NCI-H2107 (cell line): ENCODE measurements around the gene NIPAL4.
A peak's percentile ranks its signal among the peaks of the same experiment; 100 is the strongest.
"Not testable (repeated sequence)": the region's sequence is repeated elsewhere in the genome, so short reads cannot be mapped to it uniquely, and the experiment has no call there.

Experiments used
- DNase-seq: peaks from one replicate; lab custom pipeline; 2025; lab: John Stamatoyannopoulos, UW

Gene NIPAL4

GRCh38 chr5:157463621-157464518 is 3.9 kb downstream of the NIPAL4 start:
- no peak for DNase-seq

- no peak for DNase-seq
Measured at GRCh38 chr5:157464519-157465171, 4.6 kb downstream of the NIPAL4 start.

- no peak for DNase-seq
Measured at GRCh38 chr5:157468293-157468965, 8.4 kb downstream of the NIPAL4 start.

- no peak for DNase-seq
Measured at GRCh38 chr5:157469073-157469472, 9.1 kb downstream of the NIPAL4 start.

GRCh38 chr5:157469687-157470086 is 9.7 kb downstream of the NIPAL4 start:
- no peak for DNase-seq

GRCh38 chr5:157470631-157471030 is 10.6 kb downstream of the NIPAL4 start:
- no peak for DNase-seq

- no peak for DNase-seq
Measured at GRCh38 chr5:157471709-157472108, 11.7 kb downstream of the NIPAL4 start.

- no peak for DNase-seq
Measured at GRCh38 chr5:157473383-157474320, 13.6 kb downstream of the NIPAL4 start.

- DNase-seq, result no peak
Measured at GRCh38 chr5:157475432-157475831, 15.4 kb downstream of the NIPAL4 start.

- DNase-seq, result peak; percentile 17
Measured at GRCh38 chr5:157476702-157477408, 16.8 kb downstream of the NIPAL4 start.

- no peak for DNase-seq
Measured at GRCh38 chr5:157477814-157478494, 17.9 kb downstream of the NIPAL4 start.

GRCh38 chr5:157478726-157479125 is 18.7 kb downstream of the NIPAL4 start:
- no peak for DNase-seq

GRCh38 chr5:157479166-157479565 is 19.2 kb downstream of the NIPAL4 start:
- DNase-seq, result no peak

GRCh38 chr5:157479612-157480510 is 19.8 kb downstream of the NIPAL4 start:
- no peak for DNase-seq

GRCh38 chr5:157481265-157481664 is 21.3 kb downstream of the NIPAL4 start:
- DNase-seq, result no peak

- no peak for DNase-seq
Measured at GRCh38 chr5:157481666-157482065, 21.7 kb downstream of the NIPAL4 start.

GRCh38 chr5:157482702-157483101 is 22.7 kb downstream of the NIPAL4 start:
- not testable (repeated sequence) for DNase-seq

GRCh38 chr5:157484768-157485167 is 24.8 kb downstream of the NIPAL4 start:
- DNase-seq, result no peak

- DNase-seq, result no peak
Measured at GRCh38 chr5:157485340-157485739, 25.3 kb downstream of the NIPAL4 start.
